Colon (tissue), 2 donors: ENCODE measurements around the gene MDN1.

Source experiments
- FAIRE-seq: peaks from 2 replicates; lab custom pipeline; 2012; peaks lifted over from hg19 to GRCh38; lab: Jason Lieb, UNC
- donor health status: control.
- donor health status: control.

Gene MDN1

DNA sequence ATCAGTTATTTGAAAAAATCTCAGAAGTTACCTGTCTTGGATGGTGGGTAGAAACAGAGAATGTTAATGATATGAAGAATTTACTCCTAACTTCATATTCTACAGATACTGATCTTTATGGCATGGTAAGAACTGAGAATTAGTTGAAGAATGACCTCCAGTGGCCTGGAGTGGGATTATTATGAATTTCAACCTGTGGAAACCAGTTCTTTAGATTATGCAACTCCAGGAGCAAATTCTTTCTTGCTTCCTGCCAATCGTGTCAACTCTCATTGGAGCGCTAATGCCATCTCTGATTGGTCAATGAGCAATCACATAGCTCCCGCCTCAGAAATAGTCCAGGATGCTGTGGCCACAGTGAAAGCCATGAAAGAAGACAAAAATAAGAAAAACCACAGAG, 221.6 kb downstream of the MDN1 start:
- no peak for FAIRE-seq

GRCh38 chr6:89597372-89597771, 222.2 kb downstream of the MDN1 start:
- no peak for FAIRE-seq

DNA sequence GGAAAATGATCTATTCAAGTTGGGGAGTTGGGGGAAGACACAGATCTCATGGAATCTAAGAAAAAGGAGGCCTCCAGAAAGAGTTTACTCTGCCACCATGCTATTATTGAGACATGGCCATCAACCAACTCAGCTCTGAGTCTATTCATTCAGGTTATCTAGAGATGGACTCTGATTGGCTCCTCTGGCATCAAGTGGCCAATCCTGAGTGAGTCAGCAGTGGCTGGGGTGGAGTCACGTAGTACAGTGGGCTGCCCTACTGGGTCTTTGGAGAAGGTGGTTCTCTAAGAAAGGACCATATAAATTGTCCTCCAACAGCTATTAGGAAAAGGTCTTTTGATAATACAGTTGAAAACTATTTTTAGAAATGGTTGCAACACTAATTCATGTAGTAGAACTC, 223.1 kb downstream of the MDN1 start:
- FAIRE-seq: no peak

DNA sequence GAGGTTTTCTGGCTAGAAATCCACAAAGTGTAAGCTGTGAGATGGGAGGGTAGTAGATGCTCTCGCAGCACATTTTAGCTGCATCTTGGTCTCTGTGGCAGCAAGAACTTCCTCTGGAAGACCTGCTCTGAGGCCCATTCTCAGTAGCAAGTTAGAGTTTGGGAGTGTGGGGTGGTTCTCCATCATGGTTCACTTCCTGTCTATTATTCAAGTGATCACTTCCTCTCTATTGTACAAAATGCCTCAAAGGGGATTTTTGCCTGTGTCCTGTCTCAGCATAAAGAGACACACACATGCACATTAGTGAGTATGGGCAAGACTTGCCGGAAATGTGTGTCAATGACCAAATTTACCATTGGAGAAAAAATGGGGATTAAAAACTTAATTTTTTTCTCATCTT, 223.5 kb downstream of the MDN1 start:
- no peak for FAIRE-seq
